Gastroesophageal sphincter (tissue), 4 donors: Measurements from ENCODE around the gene ZNF219. TPM values are rescaled to one million over a fixed set of nuclear protein-coding genes. Genes with fewer than 3 reads are reported as not detected.

Experiments used
- ATAC-seq: fragments of 150-250 bp; one replicate; pipeline ENCODE4 v1.9.1; 2016; ENCODE audit warnings: mild to moderate bottlenecking, moderate library complexity
- H3K27ac ChIP-seq, 4 donors: fragments of 200-600 bp; sonication (generic) in 3 of 4; 1 replicate in 3 of 4; 2 replicates in 1 of 4; pipeline ENCODE4 v1.5.1; 2016 to 2019
- H3K27me3 ChIP-seq: fragments of 200-600 bp; sonication (generic); one replicate; pipeline ENCODE4 v1.5.1; 2019
- H3K36me3 ChIP-seq, 2 donors: fragments of 200-600 bp; sonication (generic); one replicate each; pipeline ENCODE4 v1.5.1; 2019; ENCODE audit warnings: control low read depth in 1 of 2
- H3K4me1 ChIP-seq, 3 donors: fragments of 200-600 bp; sonication (generic); 1 replicate in 2 of 3; 2 replicates in 1 of 3; pipeline ENCODE4 v1.5.1; 2016 to 2019; ENCODE audit warnings: control low read depth in 2 of 3
- H3K4me3 ChIP-seq, 2 donors: fragments of 200-600 bp; sonication (generic); one replicate each; pipeline ENCODE4 v1.5.1; 2019; ENCODE audit warnings: mild to moderate bottlenecking in 1 of 2, moderate library complexity in 1 of 2
- H3K9me3 ChIP-seq, 3 donors: fragments of 200-600 bp; sonication (generic); one replicate each; pipeline ENCODE4 v1.5.1; 2017 to 2019; ENCODE audit warnings: control low read depth in 2 of 3
- CTCF ChIP-seq, 4 experiments: fragments of 200-600 bp in 2 of 4; fragments of 450-650 bp in 2 of 4; sonication (generic) in 1 of 4; IDR thresholded peaks; one replicate each; pipeline ENCODE4 v1.5.1; 2017 to 2019; ENCODE audit warnings: antibody characterized with exemption in 4 of 4, mild to moderate bottlenecking in 2 of 4, moderate library complexity in 2 of 4
- EP300 ChIP-seq: sonication (generic); formaldehyde crosslinking; IDR thresholded peaks from one replicate; pipeline ENCODE4 v1.6.1; 2017; ENCODE audit warnings: antibody characterized with exemption, mild to moderate bottlenecking
- POLR2A ChIP-seq, 2 donors: fragments of 450-650 bp; IDR thresholded peaks; one replicate each; pipeline ENCODE4 v1.6.1; 2017; ENCODE audit warnings: antibody characterized with exemption in 2 of 2, mild to moderate bottlenecking in 2 of 2, moderate library complexity in 1 of 2
- POLR2AphosphoS5 ChIP-seq: sonication (generic); formaldehyde crosslinking; IDR thresholded peaks from one replicate; pipeline ENCODE4 v1.6.1; 2017; ENCODE audit warnings: antibody characterized with exemption
- WGBS, 2 donors: methylation state at CpG; one replicate each; pipeline ENCODE4 v1.1.5; 2018; ENCODE audit warnings: low coverage in 1 of 2; 5-methylcytosine and 5-hydroxymethylcytosine counted together
- small RNA-seq, 4 donors: library from RNA; depleted of rRNA; stranded (forward); fragments of <200 nt; gene quantifications; one replicate each; pipeline ENCODE3, GENCODE V24; 2016
- total RNA-seq, 4 donors: library from RNA; depleted of rRNA; stranded (reverse); fragments of >200 nt; gene quantifications; one replicate each; pipeline ENCODE4 v1.1.0, GENCODE V29; 2016

Gene ZNF219
- total RNA-seq, 4 donors from 2014 or later = 42.5 to 112 (median 77.4) TPM

GRCh38 chr14:21040370-21040925 is 58.0 kb downstream of the ZNF219 start:
- no peak for ATAC-seq
- Histone ChIP-seq H3K36me3 (no peaks in the 10 kb centered on the region), H3K4me3 (no peak overlapping the region), H3K4me1 (peaks cover 14 to 44% (median 17%) of the 10 kb centered on the region in 3 donors), H3K27me3 (no peaks in the 10 kb centered on the region), H3K9me3 (no peaks in the 10 kb centered on the region), H3K27ac (no peak overlapping the region)
- TF ChIP-seq EP300 (no peak), POLR2A (IDR thresholded peaks at IDR 0.05) (no peak), POLR2AphosphoS5 (no peak), CTCF (IDR thresholded peaks at IDR 0.05) (no peak)
- WGBS, 2 donors = 55 to 64% methylated on average over 7 to 8 of the region's 8 CpGs

Small RNA genes within 50 kb of the gene (small RNA-seq; reads per million reads assigned to genes)
- gene RNU6-252P = 0 reads per million in 4 donors

Other genes with a start within 250 kb of the ZNF219 start
- not detected for gene RNASE3, start 207.3 kb downstream of the ZNF219 start, total RNA-seq
- gene RNASE2, start 143.2 kb downstream of the ZNF219 start, total RNA-seq = 1 to 10 TPM in 2 of 4 donors, under 1 TPM in 1, not detected in 1; 0.93 to 7.2 (median 1.8) TPM
- gene METTL17, start 108.7 kb downstream of the ZNF219 start, total RNA-seq = 10 to 100 TPM; 25.2 to 94.9 (median 64.1) TPM
- under 1 TPM in 1 of 4 donors, not detected in 3; 0.59 TPM for gene SLC39A2, start 99.4 kb downstream of the ZNF219 start, total RNA-seq
- 100 to 1,000 TPM; 155 to 259 (median 187) TPM for gene NDRG2, start 73.6 kb downstream of the ZNF219 start, total RNA-seq
- gene TPPP2, start 68.4 kb downstream of the ZNF219 start, total RNA-seq = not detected
- not detected for gene RNASE13, start 63.8 kb downstream of the ZNF219 start, total RNA-seq
- gene RNASE7, start 56.3 kb downstream of the ZNF219 start, total RNA-seq = under 1 TPM in 1 of 4 donors, not detected in 3; 0.23 TPM
- gene RNASE8, start 40.8 kb downstream of the ZNF219 start, total RNA-seq = not detected
- 10 to 100 TPM; 18.6 to 37.6 (median 26.8) TPM for gene ARHGEF40, start 28.4 kb downstream of the ZNF219 start, total RNA-seq
- under 1 TPM in 1 of 4 donors, not detected in 3; 0.94 TPM for gene TMEM253, start 2.4 kb upstream of the ZNF219 start, total RNA-seq
- gene OR5AU1, start 57.4 kb upstream of the ZNF219 start, total RNA-seq = not detected
- gene HNRNPC, start 170.8 kb upstream of the ZNF219 start, total RNA-seq = 100 to 1,000 TPM; 356 to 544 (median 505) TPM
- gene RPGRIP1, start 181.4 kb upstream of the ZNF219 start, total RNA-seq = under 1 TPM in 3 of 4 donors, not detected in 1; 0.13 to 0.62 (median 0.23) TPM